Measurements from ENCODE around the gene FOXN1.

FOXN1 gene

GRCh38 chr17:28537219-28537610 is 31.1 kb downstream of the FOXN1 start:
- POLR2A ChIA-PET: no interaction called here
- no peak for DNase-seq
- CTCF ChIA-PET: interaction anchor here (1.1 to 19.4 kb wide), 5 partner anchors 10 to 118 kb away, joined by 3 to 260 read pairs (median 8); no protein-coding TSS in a partner anchor
- WGBS (ENCODE audit: insufficient coverage): 95% methylated on average over 10 of the region's 12 CpGs
- no peaks in the 10 kb centered on the region for H3K4me1 ChIP-seq (ENCODE audit: control extremely low read depth in 1 of 4, control insufficient read depth in 4 of 4, insufficient read depth in 4 of 4, low read length in 3 of 4)
- no peaks in the 10 kb centered on the region for H3K36me3 ChIP-seq (ENCODE audit: control insufficient read depth in 4 of 4, insufficient read depth in 4 of 4, low read length in 3 of 4)
- H3K27ac ChIP-seq (ENCODE audit: insufficient read depth in 1 of 2, low read depth in 1 of 2, low read length in 2 of 2, poor library complexity in 1 of 2, severe bottlenecking in 2 of 2): no peak overlapping the region
- H3K27me3 ChIP-seq (replicated peaks in 2 of 5; ENCODE audit: control insufficient read depth in 4 of 5, insufficient read depth in 5 of 5, low read length in 4 of 5): no peaks in the 10 kb centered on the region
- H3K9me3 ChIP-seq (ENCODE audit: control extremely low read depth in 1 of 5, control insufficient read depth in 4 of 5, insufficient read depth in 2 of 5, low read depth in 1 of 5, low read length in 4 of 5): no peaks in the 10 kb centered on the region
- H3K4me3 ChIP-seq (ENCODE audit: control insufficient read depth in 1 of 7, extremely low read depth in 1 of 7, insufficient read depth in 4 of 7, low read depth in 2 of 7, low read length in 6 of 7): no peak overlapping the region

GRCh38 chr17:28538296-28538895 is 32.2 kb downstream of the FOXN1 start:
- no peak for DNase-seq
- no peaks in the 10 kb centered on the region for H3K27me3 ChIP-seq (replicated peaks in 2 of 5; ENCODE audit: control insufficient read depth in 4 of 5, insufficient read depth in 5 of 5, low read length in 4 of 5)
- CTCF ChIA-PET: interaction anchor here (1.1 to 19.4 kb wide), 3 partner anchors 9 to 42 kb away, joined by 7 to 260 read pairs (median 23); no protein-coding TSS in a partner anchor
- H3K4me1 ChIP-seq (ENCODE audit: control extremely low read depth in 1 of 4, control insufficient read depth in 4 of 4, insufficient read depth in 4 of 4, low read length in 3 of 4): no peaks in the 10 kb centered on the region
- H3K36me3 ChIP-seq (ENCODE audit: control insufficient read depth in 4 of 4, insufficient read depth in 4 of 4, low read length in 3 of 4): no peaks in the 10 kb centered on the region
- no peaks in the 10 kb centered on the region for H3K9me3 ChIP-seq (ENCODE audit: control extremely low read depth in 1 of 5, control insufficient read depth in 4 of 5, insufficient read depth in 2 of 5, low read depth in 1 of 5, low read length in 4 of 5)
- 90% methylated on average over 14 of the region's 14 CpGs for WGBS (ENCODE audit: insufficient coverage)
- H3K27ac ChIP-seq (ENCODE audit: insufficient read depth in 1 of 2, low read depth in 1 of 2, low read length in 2 of 2, poor library complexity in 1 of 2, severe bottlenecking in 2 of 2): no peak overlapping the region
- H3K4me3 ChIP-seq (ENCODE audit: control insufficient read depth in 1 of 7, extremely low read depth in 1 of 7, insufficient read depth in 4 of 7, low read depth in 2 of 7, low read length in 6 of 7): no peak overlapping the region
- POLR2A ChIA-PET: interaction anchor here (0.7 kb wide), 1 partner anchor 29 kb away, joined by 3 read pairs; no protein-coding TSS in a partner anchor

GRCh38 chr17:28540231-28540630 is 34.1 kb downstream of the FOXN1 start:
- Histone ChIP-seq H3K36me3 (ENCODE audit: control insufficient read depth in 4 of 4, insufficient read depth in 4 of 4, low read length in 3 of 4) (no peaks in the 10 kb centered on the region), H3K4me3 (ENCODE audit: control insufficient read depth in 1 of 7, extremely low read depth in 1 of 7, insufficient read depth in 4 of 7, low read depth in 2 of 7, low read length in 6 of 7) (no peak overlapping the region), H3K9me3 (ENCODE audit: control extremely low read depth in 1 of 5, control insufficient read depth in 4 of 5, insufficient read depth in 2 of 5, low read depth in 1 of 5, low read length in 4 of 5) (no peaks in the 10 kb centered on the region), H3K4me1 (ENCODE audit: control extremely low read depth in 1 of 4, control insufficient read depth in 4 of 4, insufficient read depth in 4 of 4, low read length in 3 of 4) (no peaks in the 10 kb centered on the region), H3K27me3 (replicated peaks in 2 of 5; ENCODE audit: control insufficient read depth in 4 of 5, insufficient read depth in 5 of 5, low read length in 4 of 5) (no peaks in the 10 kb centered on the region), H3K27ac (ENCODE audit: insufficient read depth in 1 of 2, low read depth in 1 of 2, low read length in 2 of 2, poor library complexity in 1 of 2, severe bottlenecking in 2 of 2) (no peak overlapping the region)
- WGBS (ENCODE audit: insufficient coverage): 93% methylated on average over 3 of the region's 4 CpGs
- ChIA-PET CTCF (interaction anchor here (0.9 to 19.4 kb wide), 9 partner anchors 9 to 54 kb away, joined by 3 to 260 read pairs (median 4); no protein-coding TSS in a partner anchor), POLR2A (no interaction called here)
- no peak for DNase-seq

- ChIA-PET CTCF (interaction anchor here (0.6 to 19.4 kb wide), 7 partner anchors 8 to 92 kb away, joined by 3 to 260 read pairs (median 8); partner anchors contain the start of gene PIGS), POLR2A (no interaction called here)
- peaks cover 0 to 2% (median 0%) of the 10 kb centered on the region in 4 experiments for H3K36me3 ChIP-seq (ENCODE audit: control insufficient read depth in 4 of 4, insufficient read depth in 4 of 4, low read length in 3 of 4)
- H3K4me3 ChIP-seq (ENCODE audit: control insufficient read depth in 1 of 7, extremely low read depth in 1 of 7, insufficient read depth in 4 of 7, low read depth in 2 of 7, low read length in 6 of 7): no peak overlapping the region
- DNase-seq: no peak
- H3K27ac ChIP-seq (ENCODE audit: insufficient read depth in 1 of 2, low read depth in 1 of 2, low read length in 2 of 2, poor library complexity in 1 of 2, severe bottlenecking in 2 of 2): no peak overlapping the region
- H3K27me3 ChIP-seq (replicated peaks in 2 of 5; ENCODE audit: control insufficient read depth in 4 of 5, insufficient read depth in 5 of 5, low read length in 4 of 5): no peaks in the 10 kb centered on the region
- H3K9me3 ChIP-seq (ENCODE audit: control extremely low read depth in 1 of 5, control insufficient read depth in 4 of 5, insufficient read depth in 2 of 5, low read depth in 1 of 5, low read length in 4 of 5): no peaks in the 10 kb centered on the region
- no peaks in the 10 kb centered on the region for H3K4me1 ChIP-seq (ENCODE audit: control extremely low read depth in 1 of 4, control insufficient read depth in 4 of 4, insufficient read depth in 4 of 4, low read length in 3 of 4)
- 95% methylated on average over 4 of the region's 4 CpGs for WGBS (ENCODE audit: insufficient coverage)
These were observed 35.3 kb downstream of the FOXN1 start for GRCh38 chr17:28541439-28541838.

- Histone ChIP-seq H3K9me3 (ENCODE audit: control extremely low read depth in 1 of 5, control insufficient read depth in 4 of 5, insufficient read depth in 2 of 5, low read depth in 1 of 5, low read length in 4 of 5) (no peaks in the 10 kb centered on the region), H3K4me1 (ENCODE audit: control extremely low read depth in 1 of 4, control insufficient read depth in 4 of 4, insufficient read depth in 4 of 4, low read length in 3 of 4) (peaks cover 0 to 16% (median 14%) of the 10 kb centered on the region in 4 experiments), H3K36me3 (ENCODE audit: control insufficient read depth in 4 of 4, insufficient read depth in 4 of 4, low read length in 3 of 4) (peaks cover 0 to 11% (median 0%) of the 10 kb centered on the region in 4 experiments), H3K27ac (ENCODE audit: insufficient read depth in 1 of 2, low read depth in 1 of 2, low read length in 2 of 2, poor library complexity in 1 of 2, severe bottlenecking in 2 of 2) (no peak overlapping the region), H3K4me3 (ENCODE audit: control insufficient read depth in 1 of 7, extremely low read depth in 1 of 7, insufficient read depth in 4 of 7, low read depth in 2 of 7, low read length in 6 of 7) (no peak overlapping the region), H3K27me3 (replicated peaks in 2 of 5; ENCODE audit: control insufficient read depth in 4 of 5, insufficient read depth in 5 of 5, low read length in 4 of 5) (no peaks in the 10 kb centered on the region)
- DNase-seq: no peak
- POLR2A ChIA-PET: no interaction called here
- CTCF ChIA-PET: no interaction called here
- 100% methylated on average over 1 of the region's 4 CpGs for WGBS (ENCODE audit: insufficient coverage)
These were observed 38.4 kb downstream of the FOXN1 start for GRCh38 chr17:28544402-28545140.

- Histone ChIP-seq H3K4me1 (ENCODE audit: control extremely low read depth in 1 of 4, control insufficient read depth in 4 of 4, insufficient read depth in 4 of 4, low read length in 3 of 4) (peaks cover 0 to 22% (median 16%) of the 10 kb centered on the region in 4 experiments), H3K27ac (ENCODE audit: insufficient read depth in 1 of 2, low read depth in 1 of 2, low read length in 2 of 2, poor library complexity in 1 of 2, severe bottlenecking in 2 of 2) (no peak overlapping the region), H3K27me3 (replicated peaks in 2 of 5; ENCODE audit: control insufficient read depth in 4 of 5, insufficient read depth in 5 of 5, low read length in 4 of 5) (no peaks in the 10 kb centered on the region), H3K4me3 (ENCODE audit: control insufficient read depth in 1 of 7, extremely low read depth in 1 of 7, insufficient read depth in 4 of 7, low read depth in 2 of 7, low read length in 6 of 7) (no peak overlapping the region), H3K36me3 (ENCODE audit: control insufficient read depth in 4 of 4, insufficient read depth in 4 of 4, low read length in 3 of 4) (peaks cover 0 to 11% (median 0%) of the 10 kb centered on the region in 4 experiments), H3K9me3 (ENCODE audit: control extremely low read depth in 1 of 5, control insufficient read depth in 4 of 5, insufficient read depth in 2 of 5, low read depth in 1 of 5, low read length in 4 of 5) (no peaks in the 10 kb centered on the region)
- ChIA-PET CTCF (interaction anchor here (3.8 kb wide), 1 partner anchor 9 kb away, joined by 23 read pairs; no protein-coding TSS in a partner anchor), POLR2A (no interaction called here)
- 89% methylated on average over 2 of the region's 2 CpGs for WGBS (ENCODE audit: insufficient coverage)
- DNase-seq: no peak
These were observed 39.0 kb downstream of the FOXN1 start for GRCh38 chr17:28545141-28545503.
